H9 (cell line): Measurements from ENCODE around the gene DEFB126. TPM values are rescaled to one million over a fixed set of nuclear protein-coding genes. Genes with fewer than 3 reads are reported as not detected.

ENCODE experiments used
- DNase-seq: peaks from one replicate; pipeline ENCODE4 v3.0.0-alpha.2; 2017
- H2AFZ ChIP-seq: one replicate; pipeline ENCODE4 v1.6.1; 2013; ENCODE audit warnings: mild to moderate bottlenecking, low read length, control low read depth, moderate library complexity
- H2AK5ac ChIP-seq: 2 replicates; pipeline ENCODE4 v1.6.1; 2013; ENCODE audit warnings: low read length, control low read depth, mixed read lengths; ENCODE audit not compliant: insufficient read length
- H2BK120ac ChIP-seq: one replicate; pipeline ENCODE4 v1.6.1; 2013; ENCODE audit warnings: low read depth, mild to moderate bottlenecking, low read length, control low read depth, inconsistent platforms; ENCODE audit not compliant: poor library complexity, severe bottlenecking
- H2BK12ac ChIP-seq: 2 replicates; pipeline ENCODE4 v1.6.1; 2013; ENCODE audit warnings: low read length, control low read depth, mixed read lengths, low read depth; ENCODE audit not compliant: insufficient read length
- H2BK15ac ChIP-seq: 2 replicates; pipeline ENCODE4 v1.6.1; 2013; ENCODE audit warnings: low read depth, low read length, control low read depth
- H2BK20ac ChIP-seq: one replicate; pipeline ENCODE4 v1.6.1; 2013; ENCODE audit warnings: low read depth, mild to moderate bottlenecking, low read length, control low read depth, inconsistent platforms; ENCODE audit not compliant: poor library complexity, severe bottlenecking
- H2BK5ac ChIP-seq: 2 replicates; pipeline ENCODE4 v1.6.1; 2013; ENCODE audit warnings: low read length, control low read depth, mixed read lengths; ENCODE audit not compliant: insufficient read length
- H3K14ac ChIP-seq: 2 replicates; pipeline ENCODE4 v1.6.1; 2013; ENCODE audit warnings: low read length, control low read depth; ENCODE audit not compliant: insufficient read depth
- H3K18ac ChIP-seq: 2 replicates; pipeline ENCODE4 v1.6.1; 2013; ENCODE audit warnings: low read depth, mild to moderate bottlenecking, mixed read lengths, low read length, control low read depth; ENCODE audit not compliant: insufficient read length
- H3K23ac ChIP-seq: 2 replicates; pipeline ENCODE4 v1.6.1; 2013; ENCODE audit warnings: low read length, control low read depth, mixed read lengths, low read depth; ENCODE audit not compliant: insufficient read length
- H3K23me2 ChIP-seq: 2 replicates; pipeline ENCODE4 v1.6.1; 2013; ENCODE audit warnings: low read depth, mild to moderate bottlenecking, mixed read lengths, low read length, control low read depth; ENCODE audit not compliant: insufficient read length, poor library complexity, severe bottlenecking
- H3K27ac ChIP-seq: 2 replicates; pipeline ENCODE4 v1.5.1; 2013; ENCODE audit warnings: low read length, control low read depth, mixed read lengths, low read depth; ENCODE audit not compliant: insufficient read length
- H3K27me3 ChIP-seq: 2 replicates; pipeline ENCODE4 v1.6.1; 2013; ENCODE audit warnings: low read length, control low read depth, inconsistent platforms; ENCODE audit not compliant: insufficient read depth
- H3K4ac ChIP-seq: 2 replicates; pipeline ENCODE4 v1.6.1; 2013; ENCODE audit warnings: low read depth, mild to moderate bottlenecking, control low read depth, inconsistent platforms, low read length, moderate library complexity
- H3K4me1 ChIP-seq: 2 replicates; pipeline ENCODE4 v1.6.1; 2013; ENCODE audit warnings: low read length, control low read depth, inconsistent platforms; ENCODE audit not compliant: insufficient read depth
- H3K4me2 ChIP-seq: 2 replicates; pipeline ENCODE4 v1.6.1; 2013; ENCODE audit warnings: low read length, control low read depth, mixed read lengths; ENCODE audit not compliant: insufficient read length, insufficient read depth
- H3K56ac ChIP-seq: 2 replicates; pipeline ENCODE4 v1.6.1; 2013; ENCODE audit warnings: low read depth, mild to moderate bottlenecking, mixed read lengths, low read length, control low read depth; ENCODE audit not compliant: insufficient read length
- H3K79me1 ChIP-seq: 2 replicates; pipeline ENCODE4 v1.6.1; 2013; ENCODE audit warnings: low read depth, mild to moderate bottlenecking, moderate library complexity, low read length, control low read depth, inconsistent platforms; ENCODE audit not compliant: insufficient read depth, poor library complexity, severe bottlenecking
- H3K79me2 ChIP-seq: 2 replicates; pipeline ENCODE4 v1.6.1; 2013; ENCODE audit warnings: low read length, control low read depth, inconsistent platforms; ENCODE audit not compliant: insufficient read depth
- H3K9ac ChIP-seq: 2 replicates; pipeline ENCODE4 v1.6.1; 2013; ENCODE audit warnings: low read length, control low read depth, mixed read lengths; ENCODE audit not compliant: insufficient read length; ENCODE audit errors: extremely low read depth
- H3K9me3 ChIP-seq: one replicate; pipeline ENCODE4 v1.6.1; 2013; ENCODE audit warnings: low read depth, low read length, inconsistent platforms; ENCODE audit not compliant: control insufficient read depth
- H3T11ph ChIP-seq: one replicate; pipeline ENCODE4 v1.6.1; 2013; ENCODE audit warnings: mild to moderate bottlenecking, low read length, control low read depth, inconsistent platforms
- H4K20me1 ChIP-seq: one replicate; pipeline ENCODE4 v1.6.1; 2013; ENCODE audit not compliant: control insufficient read depth, insufficient read length, insufficient read depth
- H4K5ac ChIP-seq: 2 replicates; pipeline ENCODE4 v1.6.1; 2013; ENCODE audit warnings: low read depth, mild to moderate bottlenecking, mixed read lengths, low read length, control low read depth; ENCODE audit not compliant: insufficient read length
- H4K8ac ChIP-seq: replicated peaks from 2 replicates; pipeline ENCODE4 v1.6.1; 2013; ENCODE audit warnings: low read length, control low read depth, mixed read lengths, low read depth; ENCODE audit not compliant: insufficient read length
- H4K91ac ChIP-seq: 2 replicates; pipeline ENCODE4 v1.6.1; 2013; ENCODE audit warnings: low read depth, mild to moderate bottlenecking, moderate library complexity, mixed read lengths, low read length, control low read depth; ENCODE audit not compliant: insufficient read length
- H3K27ac Mint-ChIP-seq, 3 experiments: 2 replicates in 2 of 3; 3 replicates in 1 of 3; pipeline ENCODE4 v1.8.0; 2020 to 2021; ENCODE audit warnings: mixed read lengths in 3 of 3, mild to moderate bottlenecking in 1 of 3, moderate library complexity in 1 of 3
- H3K27me3 Mint-ChIP-seq: 2 replicates; pipeline ENCODE4 v1.8.0; 2021; ENCODE audit warnings: low read depth, mild to moderate bottlenecking, moderate library complexity, mixed read lengths
- H3K36me3 Mint-ChIP-seq, 3 experiments: 2 replicates in 2 of 3; 3 replicates in 1 of 3; pipeline ENCODE4 v1.8.0; 2020 to 2021; ENCODE audit warnings: low read depth in 3 of 3, mixed read lengths in 3 of 3; ENCODE audit not compliant: insufficient read depth in 1 of 3
- H3K4me1 Mint-ChIP-seq, 2 experiments: 2 replicates each; pipeline ENCODE4 v1.8.0; 2020; ENCODE audit warnings: mixed read lengths in 2 of 2
- H3K4me3 Mint-ChIP-seq, 2 experiments: 2 replicates in 1 of 2; 3 replicates in 1 of 2; pipeline ENCODE4 v1.8.0; 2020 to 2021; ENCODE audit warnings: mild to moderate bottlenecking in 2 of 2, mixed read lengths in 2 of 2, moderate library complexity in 1 of 2
- H3K9me3 Mint-ChIP-seq, 2 experiments: 2 replicates in 1 of 2; 3 replicates in 1 of 2; pipeline ENCODE4 v1.8.0; 2020; ENCODE audit warnings: mild to moderate bottlenecking in 2 of 2, mixed read lengths in 2 of 2, moderate library complexity in 1 of 2
- CTCF ChIP-seq: fragments of 200-600 bp; sonication (generic); conservative IDR thresholded peaks from 3 replicates; pipeline ENCODE4 v1.8.0; 2021; ENCODE audit warnings: antibody characterized with exemption, mild to moderate bottlenecking
- total RNA-seq: library from RNA; stranded (reverse); gene quantifications from 2 replicates; pipeline ENCODE4 v1.2.1, GENCODE V29; 2021

Gene DEFB126
- total RNA-seq, 1 experiment from 2014 or later = not detected

- no peak for DNase-seq
- Histone ChIP-seq H3K4ac (no peak overlapping the region), H3T11ph (no peak overlapping the region), H2AK5ac (no peak overlapping the region), H3K79me1 (no peaks in the 10 kb centered on the region), H3K4me2 (no peak overlapping the region), H3K27ac (no peak overlapping the region), H4K91ac (no peak overlapping the region), H3K23ac (no peak overlapping the region), H2BK15ac (no peak overlapping the region), H3K9me3 (peaks cover 58% of the 10 kb centered on the region), H3K27me3 (no peaks in the 10 kb centered on the region), H3K18ac (no peak overlapping the region), H2BK12ac (no peak overlapping the region), H4K20me1 (no peaks in the 10 kb centered on the region), H2BK5ac (no peak overlapping the region), H2AFZ (no peak overlapping the region), H4K8ac (no peak overlapping the region), H3K79me2 (no peaks in the 10 kb centered on the region), H3K9ac (no peak overlapping the region), H2BK20ac (no peak overlapping the region), H4K5ac (no peak overlapping the region), H3K23me2 (no peaks in the 10 kb centered on the region), H3K56ac (no peak overlapping the region), H3K4me1 (no peaks in the 10 kb centered on the region), H2BK120ac (no peak overlapping the region), H3K14ac (no peak overlapping the region)
- Mint-ChIP-seq H3K4me3 (no peak overlapping the region), H3K36me3 (peaks cover 0 to 4% (median 0%) of the 10 kb centered on the region in 3 experiments; a peak in 1 of 7 replicates), H3K27ac (no peak overlapping the region), H3K4me1 (no peaks in the 10 kb centered on the region), H3K27me3 (peaks cover 39% of the 10 kb centered on the region), H3K9me3 (peaks cover 3 to 95% of the 10 kb centered on the region in 2 experiments; a peak in 4 of 5 replicates)
- TF ChIP-seq CTCF = no peak
Observed at GRCh38 chr20:112396-112795, 30.0 kb upstream of the DEFB126 start.
